ENCODE data around the gene ATL2.
"Not testable (repeated sequence)": the region's sequence is repeated elsewhere in the genome, so short reads cannot be mapped to it uniquely, and the experiment has no call there.

The ATL2 gene

DNA sequence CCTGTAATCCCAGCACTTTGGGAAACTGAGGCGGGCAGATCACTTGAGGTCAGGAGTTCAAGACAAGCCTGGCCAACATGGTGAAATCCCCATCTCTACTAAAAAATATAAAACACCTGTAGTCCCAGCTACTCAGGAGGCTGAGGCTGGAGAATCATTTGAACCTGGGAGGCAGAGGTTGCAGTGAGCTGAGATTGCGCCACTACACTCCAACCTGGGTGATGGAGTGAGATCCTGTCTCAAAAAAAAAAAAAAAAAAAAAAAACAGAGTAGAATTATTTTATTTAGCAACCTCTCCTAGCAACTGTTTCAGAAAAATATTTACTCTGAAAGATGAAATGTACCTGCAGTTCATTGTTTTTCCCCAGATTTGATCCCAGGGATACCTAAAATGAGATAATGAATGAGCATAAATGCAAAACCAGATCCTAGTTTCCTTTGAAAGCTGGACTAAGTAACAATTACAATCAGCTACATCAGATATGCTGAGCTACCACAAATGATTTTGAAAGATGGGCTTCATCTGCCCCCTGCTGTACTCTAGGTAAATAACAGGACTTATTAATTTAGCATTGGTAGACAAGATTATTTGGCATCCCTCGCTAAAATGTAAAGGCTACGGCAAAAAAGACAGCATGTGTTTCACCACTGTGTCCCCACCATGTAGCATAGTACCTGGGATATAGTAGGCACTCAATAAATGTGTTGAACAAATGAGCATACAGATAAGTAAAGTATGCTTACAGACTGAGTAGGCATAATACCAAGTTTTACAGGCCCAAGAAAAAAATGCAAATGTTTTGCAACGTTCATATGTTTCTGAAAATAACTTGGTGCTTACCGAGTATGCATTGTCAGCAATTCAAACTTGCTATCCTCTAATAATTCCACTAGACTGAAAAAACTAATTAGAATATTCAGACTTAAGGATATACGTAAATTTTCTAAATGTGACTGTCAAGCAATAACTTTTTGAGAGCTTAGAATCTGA is 102.5 kb downstream of the ATL2 start:
- peak; percentile 71 for DNase-seq (ENCODE audit: low spot score)

DNA sequence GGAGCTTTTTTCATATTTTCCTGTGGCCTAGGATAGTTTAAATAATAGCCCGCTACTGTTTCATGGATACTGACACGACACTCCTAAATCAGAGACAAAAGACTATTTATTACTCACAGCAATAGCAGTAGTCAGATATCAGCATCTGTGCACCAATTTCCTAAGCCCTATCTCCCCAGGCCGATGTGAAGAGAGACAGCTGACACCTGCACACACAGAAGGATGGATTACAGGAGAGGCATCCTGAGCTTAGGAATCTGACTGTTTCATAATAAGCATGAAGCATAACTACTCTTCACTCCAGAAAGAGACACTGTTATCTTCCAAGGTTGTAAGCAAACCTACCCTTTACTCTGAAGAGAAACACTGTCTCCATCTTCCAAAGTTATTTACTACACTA is 105.4 kb downstream of the ATL2 start:
- DNase-seq (ENCODE audit: low spot score): no peak

DNA sequence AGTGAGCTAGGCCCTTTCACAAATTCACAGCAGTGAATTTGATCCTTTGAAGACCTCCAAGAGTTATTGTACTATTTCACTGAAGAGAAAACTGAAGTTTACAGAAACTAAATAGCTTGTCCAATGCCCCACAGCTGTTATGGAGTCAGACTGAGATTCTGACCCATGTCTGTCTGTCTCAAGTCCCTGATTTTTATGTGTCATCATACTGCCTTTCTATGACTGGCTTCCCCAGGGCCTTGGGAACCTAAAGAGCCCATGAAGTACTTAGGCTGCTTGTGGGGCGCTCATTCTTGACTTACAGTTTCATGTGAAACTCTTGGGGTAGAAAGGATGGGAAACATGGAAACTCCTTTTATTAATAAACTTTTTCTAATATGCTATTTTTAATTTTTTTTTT is 107.7 kb downstream of the ATL2 start:
- DNase-seq (ENCODE audit: low spot score): no peak

DNA sequence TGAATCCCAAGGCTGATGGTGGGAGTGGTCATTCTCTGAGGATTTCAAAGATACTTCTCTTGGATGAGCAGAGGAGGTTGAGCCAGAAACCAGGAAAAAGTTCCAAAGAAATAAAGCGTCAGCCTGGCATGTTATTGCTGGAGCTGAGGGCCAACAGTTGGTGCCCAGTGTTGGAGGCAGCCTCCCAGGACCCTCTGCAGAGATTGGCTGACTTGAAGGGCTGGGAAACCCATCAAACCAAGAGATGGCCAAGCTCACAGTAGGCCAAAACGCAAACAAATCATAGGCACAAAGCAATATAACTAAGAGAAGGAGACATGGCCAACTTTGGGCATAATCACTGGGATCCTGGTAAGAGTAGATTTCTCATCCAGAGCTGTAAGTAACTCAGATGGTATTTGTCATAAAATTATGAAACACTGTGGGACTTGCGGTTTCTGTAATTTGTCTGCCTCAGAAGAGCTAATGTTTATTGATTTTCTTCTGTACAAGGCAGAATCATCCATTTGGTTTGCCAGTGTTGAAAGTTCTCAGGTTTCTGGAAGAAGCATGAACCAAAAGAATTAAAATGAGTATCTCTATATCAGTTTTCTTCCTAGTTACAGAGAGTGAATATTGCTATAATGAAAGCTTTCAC is 108.3 kb downstream of the ATL2 start:
- no peak for DNase-seq (ENCODE audit: low spot score)

DNA sequence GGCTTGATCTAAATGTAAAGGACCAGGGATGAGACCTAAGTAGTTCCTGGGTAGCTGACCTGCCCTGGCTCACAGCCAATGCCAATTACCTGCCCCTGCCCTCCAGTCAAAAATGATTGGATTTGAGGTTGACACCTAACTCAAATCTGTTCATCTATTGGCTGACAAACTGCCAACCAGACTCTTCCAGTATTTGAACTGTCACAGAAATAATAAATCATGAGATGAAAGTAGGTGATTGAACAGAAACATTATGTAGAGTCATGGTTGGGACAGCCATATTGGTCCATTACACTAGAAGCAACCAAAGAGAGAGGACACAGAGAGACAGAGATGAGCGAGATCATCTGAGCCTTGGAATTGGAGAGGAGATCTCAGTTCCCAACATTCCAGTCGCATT is 109.1 kb downstream of the ATL2 start:
- DNase-seq (ENCODE audit: low spot score): no peak

DNA sequence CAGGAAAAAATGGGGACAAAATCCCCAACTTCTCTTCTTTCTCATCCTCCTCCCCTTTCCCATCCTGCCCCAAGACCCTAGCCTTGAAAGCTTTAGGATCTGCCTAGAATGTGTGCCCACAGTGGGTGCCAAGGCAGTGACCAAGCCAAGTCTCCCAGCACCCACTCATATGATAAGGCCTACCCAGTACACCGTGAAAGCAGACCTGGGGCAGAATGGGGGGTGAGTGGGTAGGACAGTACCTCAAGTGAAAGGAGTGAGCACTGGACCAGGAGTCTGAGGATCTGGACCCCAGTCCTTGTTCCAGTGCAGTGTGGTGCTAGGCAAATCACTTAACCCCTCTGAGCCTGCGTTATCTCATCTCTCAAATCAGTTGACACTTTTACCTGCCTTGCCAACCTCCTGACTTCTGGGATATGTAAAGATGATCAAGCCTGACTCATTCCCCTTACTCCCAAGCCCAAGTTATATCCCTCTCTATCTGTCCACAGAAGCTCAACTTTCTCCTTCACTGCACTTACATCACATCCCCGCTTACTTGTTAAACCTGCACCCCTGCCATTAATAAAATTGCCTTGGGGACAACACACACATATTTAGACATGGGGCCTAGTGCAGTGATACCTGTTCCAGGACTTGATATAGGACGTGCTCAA is 109.7 kb downstream of the ATL2 start:
- no peak for DNase-seq (ENCODE audit: low spot score)

DNA sequence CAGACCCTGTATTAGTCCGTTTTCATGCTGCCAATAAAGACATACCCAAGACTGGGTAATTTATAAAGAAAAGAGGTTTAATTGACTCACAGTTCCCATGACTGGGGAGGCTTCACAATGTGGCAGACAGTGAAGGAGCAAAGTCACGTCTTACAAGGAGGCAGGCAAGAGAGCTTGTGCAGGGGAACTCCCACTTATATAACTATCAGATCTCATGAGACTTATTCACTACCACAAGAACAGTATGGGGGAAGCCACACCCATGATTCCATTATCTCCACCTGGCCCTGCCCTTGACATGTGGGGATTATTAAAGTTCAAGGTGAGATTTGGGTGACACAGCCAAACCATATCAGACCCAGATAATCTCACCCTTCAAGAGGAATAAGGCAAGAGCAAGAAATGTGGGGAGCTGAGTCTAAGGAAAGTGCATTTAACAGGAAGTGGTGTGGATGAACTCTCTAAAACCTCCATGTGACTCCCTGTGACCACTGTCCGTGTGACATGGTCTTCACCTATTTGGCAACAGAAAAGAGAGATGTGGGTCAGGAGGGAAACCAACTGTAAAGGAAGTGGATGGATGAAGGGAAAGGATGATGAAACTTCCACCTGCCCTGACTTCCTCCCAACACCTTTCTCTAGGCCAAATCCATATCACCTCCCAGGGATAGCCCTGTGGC is 110.6 kb downstream of the ATL2 start:
- DNase-seq (ENCODE audit: low spot score): no peak

DNA sequence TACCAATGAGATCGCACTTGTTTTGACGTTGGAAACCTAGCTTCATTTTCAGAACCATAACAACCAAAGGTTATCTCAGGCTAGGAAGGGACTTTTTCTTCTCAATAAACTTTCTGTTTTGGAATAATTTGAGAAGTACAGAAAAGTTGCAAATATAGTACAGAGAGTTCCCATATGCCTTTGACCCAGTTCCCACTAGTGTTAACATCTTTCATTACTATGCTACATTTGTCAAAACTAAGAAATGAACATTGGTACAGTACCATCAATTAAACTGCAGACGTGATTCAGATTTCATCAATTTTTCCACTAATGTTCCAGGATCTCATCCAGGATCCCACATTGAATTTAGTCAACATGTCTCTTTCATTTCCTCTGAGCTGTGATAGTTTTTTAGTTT is 111.6 kb downstream of the ATL2 start:
- DNase-seq (ENCODE audit: low spot score): no peak

DNA sequence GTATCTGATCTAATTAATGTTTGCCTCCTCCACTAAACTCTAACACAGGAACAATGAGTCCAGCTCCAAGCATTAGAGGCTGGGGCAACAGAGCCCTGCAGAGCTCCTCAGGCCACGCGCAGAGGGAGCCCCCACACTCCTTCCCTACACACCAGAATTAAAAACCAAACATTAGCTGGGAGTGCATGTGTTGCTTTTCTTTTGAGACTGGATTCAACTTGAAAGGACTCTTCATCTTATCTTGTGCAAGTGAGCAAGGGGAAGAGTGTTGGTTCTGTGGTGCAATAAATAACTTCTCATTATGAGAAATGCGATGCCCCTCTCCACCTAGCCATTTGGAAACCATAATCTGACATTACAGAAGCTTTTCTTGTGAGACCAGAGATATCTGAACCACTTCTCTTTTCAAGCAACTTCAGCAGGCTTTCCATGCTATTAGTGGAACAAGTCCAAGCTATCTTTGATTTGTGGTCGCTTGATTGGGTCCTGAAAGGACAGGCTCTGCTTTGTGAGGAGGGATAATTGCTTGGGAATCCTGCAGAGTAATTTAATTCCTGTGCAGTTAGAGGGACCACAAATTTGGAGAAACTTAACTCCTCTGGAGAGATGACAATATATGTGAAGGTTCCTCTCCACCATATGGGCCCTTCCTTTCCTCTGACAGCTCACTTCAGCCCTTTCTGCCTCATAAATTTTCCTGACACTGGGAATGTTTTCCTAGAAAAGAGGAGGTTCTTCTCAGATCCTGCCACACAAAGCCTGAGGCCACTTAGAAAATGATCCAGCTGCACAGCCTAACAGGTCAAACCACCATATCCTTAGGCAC is 112.5 kb downstream of the ATL2 start:
- no peak for DNase-seq (ENCODE audit: low spot score)

DNA sequence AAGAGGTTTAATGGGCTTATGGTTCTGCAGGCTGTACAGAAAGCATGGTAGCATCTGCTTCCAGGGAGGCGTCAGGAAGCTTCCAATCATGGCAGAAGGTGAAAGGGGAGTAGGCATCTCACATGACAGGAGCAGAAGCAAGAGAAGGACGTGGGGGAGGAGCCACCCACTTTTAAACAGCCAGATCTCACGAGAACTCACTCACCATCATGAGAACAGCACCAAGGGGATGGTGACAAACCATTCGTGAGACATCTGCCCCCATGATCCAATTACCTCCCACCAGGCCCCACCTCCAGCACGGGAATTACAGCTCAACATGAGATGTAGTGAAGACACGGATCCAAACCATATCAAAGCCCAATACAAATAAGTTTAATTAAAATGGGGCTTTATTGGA is 113.8 kb downstream of the ATL2 start:
- DNase-seq (ENCODE audit: low spot score): no peak

DNA sequence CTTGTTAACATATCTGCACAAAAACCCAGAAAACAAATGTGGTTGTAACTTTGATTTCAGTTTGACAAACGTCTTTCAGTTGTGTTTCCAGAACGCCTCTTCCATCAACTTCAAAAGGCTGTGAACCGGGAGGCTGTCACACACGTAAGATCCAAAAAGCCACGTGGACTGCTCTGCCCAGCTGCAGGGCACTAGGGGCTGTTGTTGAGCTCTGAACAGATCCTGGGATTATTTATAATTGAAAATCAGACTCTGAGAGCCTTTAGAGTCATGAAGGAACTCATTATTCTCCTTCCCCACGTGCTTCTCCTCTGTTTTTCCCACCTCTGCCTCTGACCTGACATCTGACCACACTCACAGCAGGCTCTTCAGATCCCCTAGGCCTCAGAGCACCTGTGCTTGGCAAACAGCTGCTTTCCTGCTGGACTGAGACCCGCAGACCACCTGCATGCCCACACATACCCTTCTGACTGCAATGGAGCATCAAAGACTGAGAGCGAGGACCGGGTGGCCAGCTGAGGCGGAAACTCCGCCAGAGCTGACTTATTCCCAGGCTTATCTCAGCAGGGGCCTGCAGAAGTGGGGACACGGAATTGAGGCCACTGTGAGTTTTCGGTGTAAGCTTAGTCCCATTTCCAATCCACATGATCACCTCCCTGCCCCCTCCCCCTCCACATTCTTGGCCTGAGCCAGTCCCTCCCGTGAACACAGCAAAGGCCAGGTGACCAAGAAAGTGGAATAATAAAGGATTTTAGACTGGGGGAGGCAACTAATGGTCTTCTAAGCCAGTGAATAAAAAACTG is 114.8 kb downstream of the ATL2 start:
- peak; percentile 44 for DNase-seq (ENCODE audit: low spot score)

DNA sequence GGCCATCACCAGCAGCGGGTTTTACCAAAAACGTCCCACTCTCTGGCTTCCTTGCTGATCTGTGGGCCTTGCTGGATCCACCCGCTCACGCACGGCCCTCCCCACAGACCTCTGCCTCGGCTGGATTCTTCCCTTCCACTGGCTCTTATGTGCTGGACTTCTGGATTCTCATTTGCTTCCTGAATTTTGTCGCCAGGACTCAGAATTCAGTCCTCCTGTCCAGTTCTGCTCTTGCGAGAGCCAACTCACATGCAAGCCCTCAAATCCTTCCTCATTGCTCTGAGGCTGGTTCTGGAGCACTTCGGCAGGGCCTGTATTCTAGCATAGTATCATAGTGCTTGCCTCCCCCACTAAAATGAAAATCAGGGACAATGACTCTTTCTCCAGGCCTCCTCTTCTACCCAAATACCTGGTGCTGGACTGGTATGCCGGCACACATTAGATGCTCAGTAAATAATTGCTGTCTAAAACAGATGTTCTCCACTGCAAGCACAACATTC is 115.5 kb downstream of the ATL2 start:
- no peak for DNase-seq (ENCODE audit: low spot score)

DNA sequence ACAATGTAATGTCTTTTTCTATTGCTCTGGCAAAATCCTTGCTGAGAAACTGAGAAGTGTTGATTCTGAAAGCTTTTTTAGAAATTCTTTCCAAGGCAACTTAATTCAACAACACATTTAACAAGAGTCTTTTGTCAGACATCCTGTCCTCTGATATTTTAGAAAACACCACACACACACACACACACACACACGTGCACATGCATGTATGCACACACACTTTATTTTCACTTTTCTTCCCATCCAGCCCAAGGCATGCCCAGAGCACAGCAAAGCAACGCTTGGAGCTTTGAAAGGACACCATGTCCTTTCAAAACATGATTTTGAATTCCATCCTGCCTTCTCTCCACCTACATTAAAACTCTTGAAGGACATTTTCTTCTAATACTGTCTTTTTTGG is 116.1 kb downstream of the ATL2 start:
- no peak for DNase-seq (ENCODE audit: low spot score)

DNA sequence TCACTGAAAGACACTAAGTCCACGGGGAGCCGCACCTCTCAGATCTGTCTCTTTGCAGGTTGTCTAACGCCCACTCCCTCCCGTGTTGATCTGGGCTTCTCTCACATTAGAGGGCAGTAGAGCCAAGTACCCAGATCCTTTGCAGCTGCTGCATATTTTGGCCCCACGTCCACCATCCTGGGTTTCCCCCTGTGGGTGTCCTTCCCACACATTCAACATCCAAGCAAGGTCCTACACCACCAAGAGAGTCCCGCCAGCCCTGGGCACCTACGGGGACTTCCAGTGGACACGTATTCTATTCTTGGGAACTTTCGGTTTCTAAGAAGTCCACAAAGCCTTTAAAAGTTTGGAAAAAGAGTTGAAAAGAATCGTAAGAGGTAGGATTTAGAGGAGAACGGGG is 116.6 kb downstream of the ATL2 start:
- no peak for DNase-seq (ENCODE audit: low spot score)

DNA sequence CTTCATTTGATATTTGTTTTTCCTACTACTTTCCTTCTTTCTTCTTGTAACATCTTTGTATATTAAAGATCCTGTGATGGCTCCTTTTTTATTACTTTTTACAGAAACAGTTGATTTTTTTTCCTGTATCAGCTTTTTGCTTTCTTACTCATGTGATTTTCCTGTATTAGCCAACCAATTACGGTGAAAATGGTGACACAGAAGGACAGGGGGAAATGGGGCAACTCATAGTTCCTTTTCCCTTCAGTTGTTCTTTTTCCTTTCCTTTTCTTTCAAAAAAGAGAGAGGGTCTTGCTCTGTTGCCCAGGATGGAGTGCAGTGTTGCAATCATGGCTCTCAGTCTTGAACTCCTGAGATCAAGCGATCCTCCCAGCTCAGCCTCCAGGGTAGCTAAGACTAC is 117.8 kb downstream of the ATL2 start:
- no peak for DNase-seq (ENCODE audit: low spot score)

DNA sequence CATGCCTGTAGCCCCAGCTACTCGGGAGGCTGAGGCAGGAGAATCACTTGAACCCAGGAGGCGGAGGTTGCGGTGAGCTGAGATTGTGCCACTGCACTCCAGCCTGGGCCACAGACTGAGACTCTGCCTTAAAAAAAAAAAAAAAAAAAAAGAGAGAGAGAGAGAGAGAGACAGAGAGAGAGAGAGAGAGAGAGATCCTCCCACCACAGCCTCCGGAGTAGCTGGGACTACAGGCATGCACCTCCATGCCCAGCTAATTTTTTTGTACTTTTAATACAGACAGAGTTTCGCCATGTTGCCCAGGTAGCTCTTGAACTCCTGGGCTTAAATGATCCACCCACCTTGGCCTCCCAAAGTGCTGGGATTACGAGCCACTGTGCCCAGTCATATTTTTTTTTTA is 119.4 kb downstream of the ATL2 start:
- DNase-seq (ENCODE audit: low spot score): not testable (repeated sequence)

DNA sequence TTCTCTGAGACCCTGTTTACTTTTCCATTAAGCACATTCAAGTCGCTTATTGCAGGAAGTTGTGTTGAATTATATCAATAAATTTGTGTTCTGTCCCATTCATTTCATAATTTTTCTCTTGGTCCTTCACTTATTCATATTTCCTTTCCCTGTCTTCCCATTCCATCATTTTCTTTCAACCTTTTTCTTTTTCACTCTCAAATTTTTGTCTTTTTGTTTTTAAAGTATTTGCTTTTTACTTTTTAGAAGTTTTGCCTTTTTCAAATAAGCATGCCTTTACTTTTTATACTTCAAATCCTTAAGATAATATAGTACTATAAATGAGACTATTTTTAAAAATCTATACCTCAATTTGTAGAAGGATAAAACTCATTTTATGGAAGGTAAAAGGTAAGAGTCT is 120.5 kb downstream of the ATL2 start:
- no peak for DNase-seq (ENCODE audit: low spot score)

DNA sequence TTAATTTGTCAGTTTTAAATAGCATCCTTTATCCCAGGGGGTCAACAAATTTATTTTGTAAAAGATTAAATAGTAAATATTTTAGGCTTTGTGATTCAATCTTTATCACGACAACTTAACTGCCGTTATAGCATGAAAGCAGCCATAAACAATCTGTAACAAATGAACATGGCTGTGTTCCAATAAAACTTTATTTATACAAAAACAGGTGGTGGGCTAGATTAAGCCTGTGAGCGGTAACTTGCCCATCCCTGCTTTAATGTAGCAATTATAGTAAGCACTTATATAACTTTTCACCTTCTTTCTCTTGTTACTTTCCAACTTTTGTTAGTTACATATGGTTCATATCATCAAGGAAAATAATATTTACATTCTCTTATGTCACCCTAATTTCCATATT is 121.9 kb downstream of the ATL2 start:
- no peak for DNase-seq (ENCODE audit: low spot score)

DNA sequence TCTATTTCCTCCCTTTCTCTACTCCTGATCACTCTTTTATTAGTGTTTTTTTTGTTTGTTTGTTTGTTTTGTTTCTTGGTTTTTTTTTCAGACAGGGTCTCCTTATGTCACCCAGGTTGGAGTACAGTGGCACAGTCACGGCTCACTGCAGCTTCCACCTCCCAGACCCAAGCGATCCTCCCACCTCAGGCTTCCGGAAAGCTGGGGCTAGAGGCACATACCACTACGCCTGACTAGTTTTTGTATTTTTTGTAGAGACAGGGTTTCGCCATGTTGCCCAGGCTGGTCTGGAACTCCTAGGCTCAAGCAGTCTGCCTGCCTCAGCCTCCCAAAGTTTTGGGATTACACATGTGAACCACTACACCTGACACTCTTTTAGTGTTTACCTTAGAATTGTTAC is 122.3 kb downstream of the ATL2 start:
- DNase-seq (ENCODE audit: low spot score): no peak

DNA sequence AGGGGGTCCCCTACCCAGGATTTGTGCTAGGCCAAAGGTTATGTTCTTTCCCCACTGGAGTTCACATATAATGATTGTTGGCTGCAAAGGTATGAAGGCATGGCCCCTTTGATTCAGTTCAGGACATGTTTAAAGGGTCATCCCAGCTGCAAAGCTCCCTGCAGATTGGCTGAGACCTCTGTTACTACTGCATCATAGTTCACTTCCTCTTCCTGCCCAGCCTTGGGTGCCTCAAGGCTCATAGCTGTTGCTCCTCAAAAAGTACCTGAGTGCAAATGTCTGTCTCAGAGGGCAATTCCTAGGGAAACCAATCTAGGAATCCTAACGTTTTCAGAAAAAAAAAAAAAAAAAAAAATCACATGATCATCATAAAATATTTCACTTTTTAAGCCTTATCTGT is 125.1 kb downstream of the ATL2 start:
- no peak for DNase-seq (ENCODE audit: low spot score)

DNA sequence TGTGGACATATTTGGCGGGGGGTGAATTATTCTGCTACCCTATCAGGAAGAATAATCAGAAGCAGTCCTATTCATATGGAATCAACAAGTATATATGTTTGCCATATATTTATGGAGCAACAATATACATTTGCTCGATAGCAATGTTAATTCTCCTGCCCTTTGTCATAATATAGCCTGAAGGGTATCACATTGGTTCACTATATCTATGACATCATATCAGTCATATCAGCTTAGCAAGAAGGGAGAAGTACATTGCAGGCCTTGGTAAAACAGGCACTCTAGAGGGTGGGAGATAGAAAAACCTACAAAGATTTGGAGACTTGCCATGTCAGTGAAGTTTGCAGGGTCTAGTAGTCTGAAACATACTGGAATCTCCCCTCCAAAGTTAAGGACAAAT is 128.4 kb downstream of the ATL2 start:
- no peak for DNase-seq (ENCODE audit: low spot score)

All from activated CD4-positive, alpha-beta T cell treated with anti-CD3 and anti-CD28 coated beads, Interleukin-2, Interleukin-4, amounts not matched to agents 100 ng/mL and 50 ng/mL, durations not matched to agents 16 hours and 8 hours (primary cell).